Glutamatergic neuron (in vitro differentiated cells): Measurements from ENCODE around the gene PDLIM5. TPM values are rescaled to one million over a fixed set of nuclear protein-coding genes. Genes with fewer than 3 reads are reported as not detected.
A peak's percentile ranks its signal among the peaks of the same experiment; 100 is the strongest.

Experiments
- DNase-seq: peaks from one replicate; pipeline ENCODE4 v3.0.0; 2022
- H3K27ac Mint-ChIP-seq: one replicate; pipeline ENCODE4 v1.8.0; 2020; ENCODE audit warnings: mild to moderate bottlenecking, mixed read lengths, inconsistent platforms; ENCODE audit not compliant: unreplicated experiment
- H3K27me3 Mint-ChIP-seq: one replicate; pipeline ENCODE4 v1.8.0; 2020; ENCODE audit warnings: mild to moderate bottlenecking, moderate library complexity, mixed read lengths, inconsistent platforms; ENCODE audit not compliant: unreplicated experiment
- H3K36me3 Mint-ChIP-seq: one replicate; pipeline ENCODE4 v1.8.0; 2020; ENCODE audit warnings: mild to moderate bottlenecking, mixed read lengths, inconsistent platforms; ENCODE audit not compliant: unreplicated experiment
- H3K4me1 Mint-ChIP-seq: one replicate; pipeline ENCODE4 v1.8.0; 2020; ENCODE audit warnings: mild to moderate bottlenecking, low read depth, mixed read lengths, inconsistent platforms; ENCODE audit not compliant: unreplicated experiment
- H3K4me3 Mint-ChIP-seq: one replicate; pipeline ENCODE4 v1.8.0; 2020; ENCODE audit warnings: mild to moderate bottlenecking, mixed read lengths, inconsistent platforms; ENCODE audit not compliant: unreplicated experiment
- H3K9me3 Mint-ChIP-seq: one replicate; pipeline ENCODE4 v1.8.0; 2020; ENCODE audit warnings: mild to moderate bottlenecking, moderate library complexity, mixed read lengths, inconsistent platforms; ENCODE audit not compliant: unreplicated experiment
- CTCF ChIP-seq: fragments of 200-600 bp; sonication (generic); IDR thresholded peaks from one replicate; pipeline ENCODE4 v1.5.0; 2021; ENCODE audit not compliant: partially characterized antibody, unreplicated experiment
- total RNA-seq: library from RNA; stranded (reverse); fragmentation: NEBNext Ultra II Directional; extraction: Animal tissue kit (Norgen Biotek cat#: 25700); gene quantifications from one replicate; pipeline ENCODE4 v1.2.1, GENCODE V29; 2021; ENCODE audit not compliant: unreplicated experiment

PDLIM5 gene
- total RNA-seq, 1 donor from 2014 or later: 32.7 TPM

- DNase-seq: no peak
Observed at GRCh38 chr4:94446386-94446785, 5.4 kb upstream of the PDLIM5 start.

DNA sequence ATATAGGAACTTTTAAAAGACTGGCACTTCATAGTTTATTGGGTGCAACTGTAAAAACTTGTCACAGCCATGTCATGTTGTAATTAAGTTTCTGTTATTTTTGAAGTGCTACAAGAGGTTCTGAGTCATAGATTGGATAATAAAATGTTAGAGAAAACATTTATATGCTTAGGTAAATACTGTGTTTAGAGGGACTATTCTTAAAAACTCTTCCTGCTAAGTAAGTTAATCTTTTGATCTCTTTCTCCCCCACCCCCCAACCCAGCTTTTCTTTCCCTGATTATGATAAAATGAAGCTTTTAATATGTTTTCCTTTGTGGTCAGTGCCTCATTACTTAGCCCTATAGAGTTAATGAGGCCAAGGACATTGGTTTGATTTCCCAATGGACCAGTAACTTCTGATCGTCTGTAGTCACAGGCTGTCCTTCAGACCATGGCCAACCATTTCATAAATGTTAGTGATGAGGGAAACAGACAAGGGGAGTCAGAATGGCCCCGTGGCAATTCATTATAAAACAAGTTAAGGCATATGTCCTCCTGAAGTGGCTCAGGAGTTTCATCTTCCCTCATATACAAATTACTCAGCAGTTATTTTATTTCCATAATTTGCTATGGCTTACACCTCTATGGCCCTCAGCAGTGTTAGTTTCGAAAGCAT is 3.9 kb upstream of the PDLIM5 start:
- no peak for DNase-seq
- no peak for TF ChIP-seq CTCF
- no peak overlapping the region for H3K4me3 Mint-ChIP-seq
- peaks cover 1% of the 10 kb centered on the region for H3K27me3 Mint-ChIP-seq
- H3K36me3 Mint-ChIP-seq: no peaks in the 10 kb centered on the region
- H3K27ac Mint-ChIP-seq: no peak overlapping the region
- H3K9me3 Mint-ChIP-seq: peaks cover 2% of the 10 kb centered on the region
- peaks cover 6% of the 10 kb centered on the region for H3K4me1 Mint-ChIP-seq

More at GRCh38 chr4:94446386-94446785, 5.4 kb upstream of the PDLIM5 start:
- Mint-ChIP-seq H3K4me1 (peaks cover 4% of the 10 kb centered on the region), H3K27ac (no peak overlapping the region), H3K27me3 (no peaks in the 10 kb centered on the region), H3K4me3 (no peak overlapping the region), H3K36me3 (no peaks in the 10 kb centered on the region), H3K9me3 (no peaks in the 10 kb centered on the region)
- no peak for TF ChIP-seq CTCF

DNA sequence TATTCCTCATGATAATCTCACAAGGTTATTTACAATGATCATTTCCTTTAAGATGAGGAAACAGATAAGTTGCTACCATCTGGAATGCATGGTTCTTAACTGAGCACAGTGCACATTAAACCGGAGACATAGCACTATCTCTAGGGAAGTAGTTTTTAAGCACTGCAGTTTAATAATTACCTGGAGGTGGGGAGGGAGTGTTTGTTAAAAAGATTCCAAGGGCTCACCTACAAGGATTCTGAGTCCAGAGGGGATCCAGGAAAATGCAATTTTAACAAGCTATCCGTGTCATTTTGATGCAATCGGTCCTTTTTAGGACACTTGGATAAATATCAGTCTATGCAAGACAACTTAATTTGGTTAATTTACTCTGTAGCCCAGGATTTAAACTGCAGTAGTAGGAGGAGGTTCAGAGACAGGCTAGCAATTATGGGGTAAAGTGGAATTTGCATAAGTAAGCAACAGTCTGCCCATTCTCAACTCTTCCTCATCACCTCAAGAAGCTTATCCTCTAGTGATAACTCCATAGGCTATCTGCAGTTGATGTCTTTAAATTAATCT is 2.8 kb upstream of the PDLIM5 start:
- Mint-ChIP-seq H3K27me3 (peaks cover 2% of the 10 kb centered on the region), H3K4me1 (peaks cover 9% of the 10 kb centered on the region), H3K4me3 (no peak overlapping the region), H3K27ac (no peak overlapping the region), H3K36me3 (no peaks in the 10 kb centered on the region), H3K9me3 (peaks cover 2% of the 10 kb centered on the region)
- no peak for DNase-seq
- TF ChIP-seq CTCF: no peak

DNA sequence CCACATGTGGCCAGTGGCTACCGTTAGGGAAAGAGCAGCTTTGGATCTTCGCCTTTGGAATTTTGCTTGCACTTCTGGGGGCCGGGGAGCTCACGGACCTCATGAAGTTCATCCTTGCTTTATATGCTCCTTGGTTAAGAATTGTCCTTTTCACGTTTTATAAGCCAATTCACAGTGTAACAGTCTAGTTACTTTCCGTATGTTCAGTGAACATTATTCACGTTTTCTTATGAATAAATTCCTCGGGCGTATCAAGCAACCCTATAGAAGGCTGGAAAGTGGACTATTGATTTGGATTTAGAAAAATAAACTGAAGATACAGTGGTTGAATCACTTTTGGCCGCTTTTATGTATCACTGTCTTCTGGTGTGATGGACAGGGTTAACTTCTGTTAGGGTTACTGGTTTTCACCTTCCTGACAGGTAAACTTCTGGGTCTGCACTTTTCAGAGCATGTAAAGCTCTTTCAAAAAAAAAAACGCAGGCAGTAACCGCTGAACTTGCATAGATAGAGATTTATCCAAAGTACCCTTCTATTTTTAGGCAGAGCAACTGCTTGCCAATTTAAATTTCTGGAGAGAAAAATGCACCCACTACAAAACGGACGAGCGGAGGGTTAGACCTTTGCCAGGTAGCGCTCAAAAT is 569 bp upstream of the PDLIM5 start:
- Mint-ChIP-seq H3K27me3 (peaks cover 2% of the 10 kb centered on the region), H3K9me3 (peaks cover 2% of the 10 kb centered on the region), H3K36me3 (no peaks in the 10 kb centered on the region), H3K27ac (peak overlapping the region; percentile 7), H3K4me3 (peak overlapping the region; percentile 97), H3K4me1 (peaks cover 11% of the 10 kb centered on the region)
- TF ChIP-seq CTCF: no peak
- no peak for DNase-seq
